ENCODE results near the gene FXYD3. TPM values are rescaled to one million over a fixed set of nuclear protein-coding genes. Genes with fewer than 3 reads are reported as not detected.

The FXYD3 gene
- total RNA-seq, 1 experiment from 2014 or later = 6.9 TPM

DNA sequence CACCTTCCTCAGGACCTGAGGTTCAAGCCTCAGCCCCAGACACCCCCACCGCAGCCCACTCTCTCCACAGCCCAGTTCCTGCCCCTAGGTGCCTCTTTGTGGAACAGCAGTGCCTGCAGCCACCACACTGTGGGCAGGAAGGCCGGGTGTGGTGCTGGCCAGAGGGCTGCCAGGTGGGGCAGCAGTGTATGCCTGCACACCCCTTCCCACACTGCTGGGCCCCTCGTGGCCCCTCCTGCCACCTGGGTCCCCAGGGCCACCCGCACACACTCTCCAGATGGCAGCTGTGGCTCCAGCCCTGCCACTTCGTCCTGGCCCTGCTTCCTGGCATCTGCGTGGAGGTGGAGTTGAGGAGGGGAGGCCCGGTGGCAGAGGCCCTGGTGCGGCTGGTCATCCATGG is 39.0 kb upstream of the FXYD3 start:
- intact Hi-C loops (cut with micrococcal nuclease) = no loop called here
- ChIA-PET POLR2A (no interaction called here), CTCF (no interaction called here)
- no peak overlapping the region for H3K27ac Mint-ChIP-seq (ENCODE audit: low read depth, unreplicated experiment)
- H3K27me3 Mint-ChIP-seq (ENCODE audit: insufficient read depth, unreplicated experiment) = peaks cover 17% of the 10 kb centered on the region
- DNase-seq (ENCODE audit: unreplicated experiment) = no peak
- H3K4me3 Mint-ChIP-seq (ENCODE audit: unreplicated experiment) = no peak overlapping the region
- no peaks in the 10 kb centered on the region for H3K4me1 Mint-ChIP-seq (ENCODE audit: insufficient read depth, unreplicated experiment)
- TF ChIP-seq, protein P1, sequence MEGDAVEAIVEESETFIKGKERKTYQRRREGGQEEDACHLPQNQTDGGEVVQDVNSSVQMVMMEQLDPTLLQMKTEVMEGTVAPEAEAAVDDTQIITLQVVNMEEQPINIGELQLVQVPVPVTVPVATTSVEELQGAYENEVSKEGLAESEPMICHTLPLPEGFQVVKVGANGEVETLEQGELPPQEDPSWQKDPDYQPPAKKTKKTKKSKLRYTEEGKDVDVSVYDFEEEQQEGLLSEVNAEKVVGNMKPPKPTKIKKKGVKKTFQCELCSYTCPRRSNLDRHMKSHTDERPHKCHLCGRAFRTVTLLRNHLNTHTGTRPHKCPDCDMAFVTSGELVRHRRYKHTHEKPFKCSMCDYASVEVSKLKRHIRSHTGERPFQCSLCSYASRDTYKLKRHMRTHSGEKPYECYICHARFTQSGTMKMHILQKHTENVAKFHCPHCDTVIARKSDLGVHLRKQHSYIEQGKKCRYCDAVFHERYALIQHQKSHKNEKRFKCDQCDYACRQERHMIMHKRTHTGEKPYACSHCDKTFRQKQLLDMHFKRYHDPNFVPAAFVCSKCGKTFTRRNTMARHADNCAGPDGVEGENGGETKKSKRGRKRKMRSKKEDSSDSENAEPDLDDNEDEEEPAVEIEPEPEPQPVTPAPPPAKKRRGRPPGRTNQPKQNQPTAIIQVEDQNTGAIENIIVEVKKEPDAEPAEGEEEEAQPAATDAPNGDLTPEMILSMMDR (IDR thresholded peaks at IDR 0.05; ENCODE audit: unreplicated experiment) = no peak
- no TSS peak for BruUV-seq (replicated peaks)
- no peaks in the 10 kb centered on the region for H3K9me3 Mint-ChIP-seq (ENCODE audit: unreplicated experiment)
- no peaks in the 10 kb centered on the region for H3K36me3 Mint-ChIP-seq (ENCODE audit: insufficient read depth, unreplicated experiment)

DNA sequence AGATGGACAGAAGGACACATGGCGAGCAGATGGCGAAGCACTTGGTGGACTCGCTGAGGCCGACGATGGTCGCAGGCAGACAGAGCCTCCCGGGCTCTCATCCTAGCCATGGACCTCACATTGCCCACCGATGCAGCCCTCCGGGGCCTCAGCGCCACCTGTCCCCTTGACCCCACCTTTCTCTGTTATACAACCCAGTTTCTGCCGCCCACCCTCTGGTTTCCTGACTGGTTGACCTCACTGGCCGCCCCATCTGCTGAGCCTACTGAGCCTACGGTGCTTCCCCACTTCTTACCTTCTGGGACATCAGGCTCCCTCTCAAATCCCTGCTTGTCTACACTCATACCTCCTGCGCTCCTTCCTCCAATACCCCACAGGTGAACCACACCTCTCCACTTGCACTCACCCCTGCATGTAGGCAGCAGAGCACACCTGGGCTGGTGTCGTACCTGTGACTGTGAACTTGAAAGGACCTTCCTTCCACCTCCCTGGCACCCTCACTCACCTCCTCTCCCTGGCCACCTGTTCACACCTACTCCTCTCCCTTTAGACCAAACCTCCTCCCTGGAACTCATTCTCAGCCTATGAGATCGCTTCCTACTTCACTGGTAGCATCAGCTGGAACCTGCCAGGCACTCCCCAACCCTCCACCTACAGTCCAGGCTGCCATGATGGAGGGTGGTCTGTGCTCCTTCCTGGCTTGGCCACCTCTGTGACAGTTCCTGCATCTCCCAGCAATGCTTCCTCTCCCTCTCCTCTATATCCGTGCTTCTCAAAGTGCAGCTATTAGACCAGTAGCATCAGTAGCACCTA is 38.0 kb upstream of the FXYD3 start:
- H3K4me3 Mint-ChIP-seq (ENCODE audit: unreplicated experiment) = no peak overlapping the region
- CTCF ChIA-PET = interaction anchor here (0.6 to 1.0 kb wide), 5 partner anchors 8 to 74 kb away, joined by 3 to 4 read pairs (median 3); no protein-coding TSS in a partner anchor
- H3K27ac Mint-ChIP-seq (ENCODE audit: low read depth, unreplicated experiment) = no peak overlapping the region
- no peaks in the 10 kb centered on the region for H3K36me3 Mint-ChIP-seq (ENCODE audit: insufficient read depth, unreplicated experiment)
- intact Hi-C loops (cut with micrococcal nuclease) = no loop called here
- no TSS peak for BruUV-seq (replicated peaks)
- H3K9me3 Mint-ChIP-seq (ENCODE audit: unreplicated experiment) = no peaks in the 10 kb centered on the region
- TF ChIP-seq, protein P1 (IDR thresholded peaks at IDR 0.05; ENCODE audit: unreplicated experiment) = no peak
- no peak for DNase-seq (ENCODE audit: unreplicated experiment)
- H3K4me1 Mint-ChIP-seq (ENCODE audit: insufficient read depth, unreplicated experiment) = no peaks in the 10 kb centered on the region
- peaks cover 17% of the 10 kb centered on the region for H3K27me3 Mint-ChIP-seq (ENCODE audit: insufficient read depth, unreplicated experiment)
- POLR2A ChIA-PET = no interaction called here

DNA sequence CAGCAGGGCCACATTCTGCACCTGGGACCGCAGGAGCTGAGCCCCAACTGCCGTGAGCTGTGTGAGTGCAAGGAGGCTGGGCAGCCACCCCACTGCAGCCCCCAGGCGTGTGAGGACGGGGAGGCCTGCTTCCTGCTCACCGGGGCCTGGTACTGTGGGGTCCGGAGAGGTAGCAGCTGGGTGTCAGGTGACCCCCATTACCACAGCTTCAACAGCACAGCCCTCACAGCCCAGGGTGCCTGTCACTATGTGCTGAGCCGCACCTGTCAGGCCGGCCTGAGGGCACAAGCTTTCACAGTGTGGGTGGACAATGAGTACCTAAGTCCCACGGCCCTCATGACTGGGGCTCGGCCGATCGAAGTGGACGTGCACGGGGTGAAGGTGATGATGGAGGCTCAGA is 35.8 kb upstream of the FXYD3 start:
- H3K9me3 Mint-ChIP-seq (ENCODE audit: unreplicated experiment) = no peaks in the 10 kb centered on the region
- H3K36me3 Mint-ChIP-seq (ENCODE audit: insufficient read depth, unreplicated experiment) = no peaks in the 10 kb centered on the region
- peaks cover 17% of the 10 kb centered on the region for H3K27me3 Mint-ChIP-seq (ENCODE audit: insufficient read depth, unreplicated experiment)
- H3K4me1 Mint-ChIP-seq (ENCODE audit: insufficient read depth, unreplicated experiment) = no peaks in the 10 kb centered on the region
- no peak for DNase-seq (ENCODE audit: unreplicated experiment)
- H3K27ac Mint-ChIP-seq (ENCODE audit: low read depth, unreplicated experiment) = no peak overlapping the region
- BruUV-seq (replicated peaks) = no TSS peak
- ChIA-PET CTCF (interaction anchor here (0.6 to 2.7 kb wide), 5 partner anchors 11 to 1633 kb away, joined by 3 to 15 read pairs (median 3); no protein-coding TSS in a partner anchor), POLR2A (no interaction called here)
- TF ChIP-seq, protein P1 (IDR thresholded peaks at IDR 0.05; ENCODE audit: unreplicated experiment) = no peak
- no peak overlapping the region for H3K4me3 Mint-ChIP-seq (ENCODE audit: unreplicated experiment)
- intact Hi-C loops (cut with micrococcal nuclease) = loop anchor here (10.0 kb wide), 1 partner anchor 105 kb away; no protein-coding TSS in a partner anchor

DNA sequence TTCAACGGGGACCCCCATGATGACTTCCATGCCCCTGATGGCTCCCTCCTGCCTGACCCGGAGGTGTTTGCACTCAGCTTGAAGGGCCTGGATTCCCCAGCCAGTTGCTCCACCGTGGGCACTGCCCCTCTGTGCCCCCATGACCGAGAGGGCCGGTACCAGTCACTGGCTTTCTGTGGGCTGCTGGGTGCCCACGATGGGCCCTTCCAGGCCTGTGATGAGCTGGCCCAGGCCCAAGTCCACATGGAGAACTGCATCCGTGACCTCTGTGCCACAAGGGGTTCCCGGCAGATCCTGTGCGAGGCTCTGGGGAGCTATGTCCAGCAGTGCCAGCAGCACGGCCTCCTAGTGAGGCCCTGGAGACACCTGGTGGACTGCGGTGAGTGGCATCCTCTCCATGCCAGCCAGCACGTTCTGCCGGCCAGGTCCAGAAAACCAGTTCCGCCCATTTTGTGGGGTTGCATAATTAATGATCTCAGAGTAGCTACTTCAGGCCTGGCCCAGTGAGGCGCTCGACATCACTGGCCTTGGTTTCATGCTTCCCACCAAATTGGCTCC is 34.9 kb upstream of the FXYD3 start:
- Mint-ChIP-seq H3K4me1 (ENCODE audit: insufficient read depth, unreplicated experiment) (no peaks in the 10 kb centered on the region), H3K9me3 (ENCODE audit: unreplicated experiment) (no peaks in the 10 kb centered on the region), H3K27me3 (ENCODE audit: insufficient read depth, unreplicated experiment) (peaks cover 17% of the 10 kb centered on the region), H3K4me3 (ENCODE audit: unreplicated experiment) (no peak overlapping the region), H3K27ac (ENCODE audit: low read depth, unreplicated experiment) (no peak overlapping the region), H3K36me3 (ENCODE audit: insufficient read depth, unreplicated experiment) (no peaks in the 10 kb centered on the region)
- intact Hi-C loops (cut with micrococcal nuclease) = loop anchor here (10.0 kb wide), 1 partner anchor 106 kb away; no protein-coding TSS in a partner anchor
- CTCF ChIA-PET = interaction anchor here (0.6 to 2.7 kb wide), 9 partner anchors 8 to 1634 kb away, joined by 3 to 15 read pairs (median 4); no protein-coding TSS in a partner anchor
- no TSS peak for BruUV-seq (replicated peaks)
- TF ChIP-seq, protein P1 (IDR thresholded peaks at IDR 0.05; ENCODE audit: unreplicated experiment) = no peak
- no peak for DNase-seq (ENCODE audit: unreplicated experiment)
- POLR2A ChIA-PET = interaction anchor here (0.8 kb wide), 1 partner anchor 44 kb away, joined by 3 read pairs; no protein-coding TSS in a partner anchor
